ENCODE measurements around the gene RCSD1.
A peak's percentile ranks its signal among the peaks of the same experiment; 100 is the strongest.
"Not testable (repeated sequence)": the region's sequence is repeated elsewhere in the genome, so short reads cannot be mapped to it uniquely, and the experiment has no call there.

Gene RCSD1

GRCh38 chr1:167717351-167717750, 87.3 kb downstream of the RCSD1 start:
- no peak for DNase-seq

- no peak for DNase-seq
These were observed 89.1 kb downstream of the RCSD1 start for GRCh38 chr1:167718914-167719691.

- DNase-seq: not testable (repeated sequence)
These were observed 89.8 kb downstream of the RCSD1 start for GRCh38 chr1:167719715-167720421.

DNA sequence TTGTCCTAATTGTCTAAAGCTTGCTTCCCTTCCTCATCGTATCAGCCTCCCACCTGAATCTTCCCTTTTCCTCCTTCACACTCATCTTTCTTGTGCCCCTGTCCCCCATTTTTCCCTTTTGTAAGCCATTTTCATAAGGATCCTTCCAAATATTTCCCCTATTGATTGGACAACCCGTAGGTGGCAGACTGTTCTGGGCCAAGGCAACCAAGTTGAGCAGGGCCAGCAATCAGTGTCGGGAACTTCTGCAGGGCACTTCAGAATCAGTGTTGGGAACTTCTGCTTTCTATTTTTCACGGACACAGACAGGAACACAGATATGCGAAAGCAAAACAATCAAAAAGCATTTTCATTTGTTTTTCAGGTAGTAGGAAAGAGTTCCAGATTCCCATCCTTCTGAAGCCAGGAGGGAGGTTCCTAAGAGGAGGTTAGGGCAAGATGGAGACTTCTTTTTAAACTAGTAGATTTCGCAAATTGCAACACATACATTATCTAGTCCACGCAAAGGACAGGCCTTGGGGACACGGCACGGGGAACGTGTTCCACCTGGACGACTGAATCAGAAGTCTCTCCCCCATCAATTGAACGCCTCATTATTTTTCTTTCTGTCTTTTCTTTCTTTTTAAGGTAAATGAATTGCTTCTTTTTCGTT, 91.1 kb downstream of the RCSD1 start:
- DNase-seq: peak; percentile 21

DNA sequence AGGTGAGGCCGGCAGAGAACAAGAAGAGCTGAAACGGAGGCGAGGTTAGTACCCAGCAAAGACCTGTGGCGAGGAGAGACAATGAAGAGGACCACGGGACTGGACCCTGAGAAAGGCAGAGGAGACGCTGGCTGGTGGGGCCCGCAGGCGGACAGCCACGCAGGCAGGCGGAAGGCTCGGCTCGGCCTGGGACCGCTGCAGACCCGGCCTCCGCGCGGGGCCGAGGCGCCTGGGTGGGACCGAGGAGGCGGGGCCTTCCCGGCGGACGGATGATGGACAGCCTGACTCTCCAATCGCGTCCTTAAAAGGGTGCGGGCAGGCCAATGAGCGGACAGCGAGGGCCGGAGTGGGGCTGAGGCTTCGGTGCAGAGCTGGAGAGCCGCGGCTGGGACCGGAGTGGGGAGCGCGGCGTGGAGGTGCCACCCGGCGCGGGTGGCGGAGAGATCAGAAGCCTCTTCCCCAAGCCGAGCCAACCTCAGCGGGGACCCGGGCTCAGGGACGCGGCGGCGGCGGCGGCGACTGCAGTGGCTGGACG, 91.7 kb downstream of the RCSD1 start, which contains the start of gene MPZL1:
MPZL1 (plus strand) TSS at position 366 of the 535 bp plus-strand sequence. CDS start 170 bp downstream, outside the sequence.
- DNase-seq: peak; percentile 87 to 93

DNA sequence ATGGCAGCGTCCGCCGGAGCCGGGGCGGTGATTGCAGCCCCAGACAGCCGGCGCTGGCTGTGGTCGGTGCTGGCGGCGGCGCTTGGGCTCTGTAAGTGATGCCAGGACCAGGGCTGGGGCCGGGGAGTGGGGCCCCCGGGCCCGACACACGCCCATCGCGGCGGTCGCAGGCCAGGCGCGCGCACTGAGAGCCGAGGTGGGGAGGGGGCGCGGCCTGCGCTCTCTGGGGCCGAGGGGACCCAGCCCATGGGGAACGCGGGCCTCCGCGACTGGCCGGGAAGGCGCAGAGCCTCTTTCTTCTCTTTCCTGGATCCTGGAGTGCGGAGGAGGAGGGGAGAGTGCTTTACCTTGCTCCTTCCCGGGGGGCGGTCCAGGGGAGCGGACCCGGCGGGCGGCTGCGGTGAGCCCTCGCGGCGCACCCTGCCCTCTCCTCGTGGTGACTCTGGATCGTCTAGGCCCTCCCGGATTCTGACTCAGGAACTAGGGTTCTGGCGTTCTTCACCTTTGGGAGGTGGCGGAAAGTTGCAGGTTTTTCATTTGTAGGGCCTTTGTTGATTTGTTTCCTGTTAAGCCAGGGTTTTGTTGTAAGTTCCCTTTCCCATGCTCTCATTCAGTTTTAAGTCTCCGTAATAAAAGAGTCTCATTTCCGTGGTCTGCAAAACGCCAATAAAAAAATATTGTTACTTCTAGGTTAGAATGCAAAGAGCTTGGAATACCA, 92.3 kb downstream of the RCSD1 start:
- DNase-seq: peak; percentile 26 to 49

GRCh38 chr1:167722870-167723251, 92.8 kb downstream of the RCSD1 start:
- no peak for DNase-seq

DNA sequence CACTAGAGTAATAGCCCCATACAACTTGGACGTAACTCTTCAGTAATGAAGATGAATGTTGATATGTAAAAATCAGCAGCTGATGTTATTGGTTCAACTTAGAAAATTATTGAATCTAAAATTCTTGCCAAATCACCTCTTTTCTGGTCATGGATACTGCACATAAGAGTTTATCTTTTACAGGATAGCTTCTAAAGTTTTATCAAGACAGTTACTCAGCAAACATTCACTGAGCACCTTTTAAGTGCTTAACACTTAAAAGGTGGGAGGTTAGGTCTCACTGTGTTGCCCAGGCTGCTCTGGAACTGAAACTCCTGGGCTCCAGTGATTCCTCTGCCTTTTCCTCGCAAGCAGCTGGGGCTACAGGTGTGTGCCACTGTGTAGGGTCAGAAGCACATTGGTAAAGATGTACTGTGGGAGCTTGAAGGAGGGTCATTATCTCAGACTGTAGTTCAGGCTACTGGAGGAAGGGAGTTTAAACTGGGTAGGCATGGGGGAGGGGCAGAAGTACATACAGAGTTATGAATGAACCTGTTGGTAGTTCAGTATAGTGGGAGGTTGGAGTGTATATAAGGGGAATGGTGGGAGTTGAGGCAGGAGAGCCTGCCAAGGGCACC, 93.8 kb downstream of the RCSD1 start:
- no peak for DNase-seq

DNA sequence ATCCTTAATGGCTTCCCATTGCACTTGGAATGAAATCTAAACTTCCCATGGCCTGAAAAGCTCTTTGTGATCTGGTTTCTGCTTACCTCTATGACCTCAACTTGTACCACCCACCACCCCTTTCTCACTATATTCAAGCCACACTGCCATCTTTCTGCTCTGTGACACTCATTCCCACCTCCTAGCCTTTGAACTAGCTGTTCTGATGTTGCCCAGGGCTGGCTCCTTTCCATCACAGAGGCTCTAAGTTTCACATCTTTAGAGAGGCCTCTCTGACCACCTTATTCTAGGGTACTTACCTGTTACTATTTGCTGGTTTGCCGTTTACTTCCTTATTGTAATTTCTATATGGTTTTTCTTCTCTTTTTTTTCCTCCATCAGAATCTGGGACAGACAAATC, 96.0 kb downstream of the RCSD1 start:
- no peak for DNase-seq

DNA sequence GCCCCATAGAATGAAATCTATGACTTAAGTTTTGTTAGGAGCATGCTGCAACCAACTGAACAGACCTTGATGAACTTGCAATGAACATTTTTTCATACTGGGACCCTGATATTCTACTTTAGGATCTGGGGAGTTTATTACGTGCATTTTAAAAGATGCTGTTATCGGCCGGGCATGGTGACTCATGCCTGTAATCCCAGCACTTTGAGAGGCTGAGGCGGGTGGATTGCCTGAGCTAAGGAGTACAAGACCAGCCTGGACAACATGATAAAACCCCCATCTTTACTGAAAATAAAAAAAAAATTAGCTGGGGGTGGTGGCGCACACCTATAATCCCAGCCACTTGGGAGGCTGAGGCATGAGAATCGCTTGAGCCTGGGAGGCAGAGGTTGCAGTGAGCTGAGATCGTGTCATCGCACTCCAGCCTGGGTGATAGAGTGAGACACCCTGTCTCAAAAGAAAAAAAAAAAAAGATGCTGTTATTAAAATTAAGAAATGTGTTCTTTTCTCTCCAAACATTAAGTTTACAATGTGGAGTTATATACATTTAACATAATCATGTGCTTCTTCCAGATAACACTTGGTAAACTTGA, 98.9 kb downstream of the RCSD1 start:
- DNase-seq: no peak

- DNase-seq: no peak
These were observed 104.2 kb downstream of the RCSD1 start for GRCh38 chr1:167734227-167734626.

DNA sequence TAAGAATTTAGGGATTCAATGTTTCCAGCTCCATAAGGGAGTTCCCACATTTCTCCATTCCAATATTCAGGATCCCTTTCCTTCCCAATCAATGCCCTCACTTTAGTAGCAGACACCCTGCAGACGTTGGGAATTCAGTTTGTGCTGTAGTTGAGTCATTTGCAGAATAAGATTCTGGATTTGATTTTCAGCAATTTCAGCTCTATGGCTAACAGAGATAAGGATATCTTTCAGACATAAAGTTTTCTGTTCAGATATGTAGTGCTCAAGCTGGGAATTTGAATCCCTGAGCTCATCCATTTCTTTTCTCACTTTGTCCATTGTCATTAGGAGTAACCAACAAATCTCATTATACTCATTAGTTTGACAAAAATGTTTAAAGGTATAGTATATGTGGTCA, 104.8 kb downstream of the RCSD1 start:
- no peak for DNase-seq

DNA sequence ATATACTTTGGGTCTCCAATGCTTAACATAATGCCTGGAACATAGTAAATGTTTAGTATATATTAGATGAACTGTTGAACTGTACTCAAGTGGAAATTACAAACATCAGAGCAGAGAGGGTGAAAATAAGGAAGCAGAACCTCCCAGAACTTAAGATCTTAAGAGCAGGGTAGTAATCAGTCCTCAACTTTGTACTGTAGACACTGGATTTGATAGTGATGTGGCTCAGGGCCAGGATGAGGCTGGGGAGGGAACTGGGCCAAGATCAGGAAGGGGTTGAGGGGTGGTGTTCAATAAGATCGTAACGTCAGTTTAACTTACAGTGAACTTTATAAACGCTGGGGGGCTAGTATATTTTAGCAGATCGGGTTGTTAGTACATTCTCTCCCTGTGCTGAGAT, 107.1 kb downstream of the RCSD1 start:
- DNase-seq: no peak

DNA sequence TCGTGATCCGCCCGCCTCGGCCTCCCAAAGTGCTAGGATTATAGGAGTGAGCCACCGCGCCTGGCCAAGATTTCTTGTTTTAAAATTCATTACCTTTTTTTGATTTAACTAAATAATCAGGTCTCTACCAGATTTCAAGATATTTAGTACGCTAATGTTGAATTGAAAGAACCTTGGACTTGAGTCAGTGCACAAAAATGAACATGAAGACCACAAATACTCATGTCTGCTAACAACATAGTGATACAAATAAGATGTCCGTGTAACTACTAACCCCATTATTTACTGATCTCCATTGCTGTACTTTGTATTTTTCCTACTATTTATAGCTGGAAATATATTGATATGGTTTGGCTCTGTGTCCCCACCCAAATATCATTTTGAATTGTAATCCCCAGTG, 108.1 kb downstream of the RCSD1 start:
- DNase-seq: no peak

GRCh38 chr1:167739752-167740151, 109.7 kb downstream of the RCSD1 start:
- no peak for DNase-seq

GRCh38 chr1:167741103-167741502, 111.1 kb downstream of the RCSD1 start:
- DNase-seq: not testable (repeated sequence)

DNA sequence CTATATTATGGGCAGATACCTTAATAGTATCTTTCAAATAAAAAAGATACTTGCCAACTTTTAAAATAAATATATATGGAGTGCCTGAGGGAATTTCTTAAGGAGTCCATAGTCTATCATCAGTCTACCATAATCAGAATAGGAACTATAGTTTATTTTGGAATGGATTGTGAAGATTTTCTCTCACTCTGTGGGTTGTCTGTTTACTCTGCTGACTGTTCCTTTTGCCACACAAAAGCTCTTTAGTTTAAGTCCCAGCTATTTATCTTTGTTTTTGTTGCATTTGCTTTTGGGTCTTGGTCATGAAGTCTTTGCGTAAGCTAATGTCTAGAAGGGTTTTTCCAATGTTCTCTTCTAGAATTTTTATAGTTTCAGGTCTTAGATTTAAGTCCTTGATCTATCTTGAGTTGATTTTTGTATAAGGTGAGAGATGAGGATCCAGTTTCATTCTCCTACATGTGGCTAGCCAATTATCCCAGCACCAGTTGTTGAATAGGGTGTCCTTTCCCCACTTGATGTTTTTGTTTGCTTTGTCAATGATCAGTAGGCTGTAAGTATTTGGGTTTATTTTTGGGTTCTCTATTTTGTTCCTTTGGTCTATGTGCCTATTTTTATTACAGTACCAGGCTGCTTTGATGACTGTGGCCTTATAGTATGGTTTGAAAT, 112.5 kb downstream of the RCSD1 start:
- not testable (repeated sequence) for DNase-seq

- DNase-seq: no peak
These were observed 114.9 kb downstream of the RCSD1 start for GRCh38 chr1:167744901-167745300.

- no peak for DNase-seq
These were observed 116.1 kb downstream of the RCSD1 start for GRCh38 chr1:167746013-167746672.

DNA sequence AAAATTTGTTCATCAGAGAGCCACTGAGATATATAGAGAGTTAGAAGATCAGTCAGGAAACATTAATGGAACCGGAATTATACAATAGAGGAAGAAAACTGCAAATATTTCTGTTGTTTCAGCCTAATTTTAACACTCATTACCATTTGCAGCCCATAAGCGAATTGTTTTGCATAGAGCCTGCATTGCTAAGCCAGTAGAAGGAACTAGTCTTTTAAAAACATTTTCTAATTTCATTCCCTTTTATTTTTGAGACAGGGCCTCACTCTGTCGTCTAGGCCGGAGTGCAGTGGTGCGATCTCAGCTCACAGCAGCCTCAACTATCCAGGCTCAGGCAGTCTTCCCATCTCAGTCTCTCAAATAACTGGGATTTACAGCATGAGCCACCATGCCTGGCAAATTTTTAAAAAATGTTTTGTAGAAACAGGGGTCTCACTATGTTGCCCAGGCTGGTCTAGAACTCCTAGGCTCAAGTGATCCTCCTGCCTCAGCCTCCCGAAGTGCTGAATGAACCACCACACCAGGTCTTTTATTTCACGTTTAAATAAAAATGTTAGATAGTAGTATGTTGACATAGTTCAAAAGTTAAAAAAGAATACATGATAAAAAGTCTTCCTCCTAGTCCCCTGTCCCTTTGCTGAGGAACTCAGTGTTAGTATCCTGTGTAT, 117.1 kb downstream of the RCSD1 start:
- DNase-seq: no peak

Measured in SHP77 (cell line).